HG03135 (cell line): Measurements from ENCODE around the gene ALDH7A1.
"Not testable (repeated sequence)": the region's sequence is repeated elsewhere in the genome, so short reads cannot be mapped to it uniquely, and the experiment has no call there.

Experiments
- ATAC-seq: cut with Tn5 transposase; IDR thresholded peaks from one replicate; pipeline ENCODE4 v1.9.1; 2021; ENCODE audit warnings: mild to moderate bottlenecking, moderate library complexity; ENCODE audit not compliant: unreplicated experiment

ALDH7A1 gene

DNA sequence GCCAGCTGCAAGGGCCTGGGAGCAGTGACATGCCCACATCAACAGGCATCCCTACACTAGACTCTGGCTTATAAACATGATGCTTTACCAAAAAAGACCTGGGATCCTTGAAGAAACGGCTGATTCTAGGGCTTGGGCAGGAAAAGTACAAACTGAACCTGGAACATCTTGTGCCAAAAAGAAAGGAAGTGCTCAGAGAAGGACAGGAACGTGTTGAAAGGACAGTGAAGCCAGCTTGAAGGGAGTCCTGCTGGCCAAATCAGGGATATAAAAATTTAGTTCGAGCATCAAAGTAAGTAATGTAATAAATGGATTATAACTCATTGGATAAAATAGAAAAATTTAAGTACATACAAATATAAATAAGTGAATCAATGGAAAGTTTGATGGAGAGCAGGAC lies 58.1 kb downstream of the ALDH7A1 start:
- ATAC-seq: no peak

- no peak for ATAC-seq
Measured at GRCh38 chr5:126535856-126536545, 59.0 kb downstream of the ALDH7A1 start.

DNA sequence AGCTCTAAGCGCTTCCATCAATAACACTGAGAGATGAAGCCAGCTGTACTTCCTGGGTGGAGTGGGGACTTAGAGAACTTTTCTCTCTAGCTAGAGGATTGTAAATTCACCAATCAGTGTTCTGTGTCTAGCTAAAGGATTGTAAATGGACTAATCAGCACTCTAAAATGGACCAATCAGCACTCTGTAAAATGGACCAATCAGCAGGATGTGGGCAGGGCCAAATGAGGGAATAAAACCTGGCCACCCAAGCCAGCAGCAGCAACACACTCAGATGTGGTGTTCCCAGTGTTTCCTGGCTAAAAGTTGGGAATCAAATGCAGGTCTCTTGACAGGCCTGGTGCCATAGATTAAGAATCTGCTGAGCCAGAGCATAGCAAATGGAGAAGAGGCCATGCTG lies 60.5 kb downstream of the ALDH7A1 start:
- ATAC-seq: no peak

- ATAC-seq: no peak
Measured at GRCh38 chr5:126531543-126532120, 63.4 kb downstream of the ALDH7A1 start.

- no peak for ATAC-seq
Measured at GRCh38 chr5:126527892-126528291, 67.1 kb downstream of the ALDH7A1 start.

DNA sequence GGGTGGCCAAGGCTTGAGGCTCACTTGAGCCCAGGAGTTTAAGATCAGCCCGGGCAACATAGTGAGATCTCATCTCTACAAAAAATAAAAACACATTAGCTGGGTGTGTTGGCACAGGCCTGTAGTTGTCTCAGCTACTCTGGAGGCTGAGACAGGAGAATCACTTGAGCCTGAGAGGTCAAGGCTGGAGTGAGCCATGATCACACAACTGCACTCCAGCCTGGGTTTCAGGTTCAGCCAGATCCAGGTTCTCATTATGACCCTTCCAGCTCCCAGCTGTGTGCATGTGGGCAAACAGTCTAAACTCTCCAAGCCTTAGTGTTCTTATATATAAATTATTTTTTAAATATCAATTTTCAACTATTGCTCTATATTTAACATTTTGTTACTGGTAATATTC lies 67.9 kb downstream of the ALDH7A1 start:
- ATAC-seq: no peak

DNA sequence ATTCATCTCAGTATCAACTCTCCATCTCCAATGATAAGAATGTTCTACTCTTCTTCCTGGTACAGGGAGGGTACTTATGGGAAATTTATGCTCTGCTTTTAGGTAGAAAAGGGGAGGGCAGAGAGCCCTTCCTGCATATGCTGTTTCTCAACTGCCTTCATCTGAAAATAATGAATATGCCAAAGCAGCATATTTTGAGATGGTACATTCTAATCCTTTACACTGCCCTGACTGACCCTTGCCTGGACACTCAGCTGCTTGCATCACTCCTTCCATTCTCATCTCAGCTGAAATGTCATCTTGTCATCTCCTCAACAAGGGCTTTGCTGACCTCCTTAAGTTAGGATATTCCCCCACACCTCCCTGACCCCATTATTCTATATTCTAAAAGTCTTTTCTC lies 68.5 kb downstream of the ALDH7A1 start:
- no peak for ATAC-seq

GRCh38 chr5:126525630-126526245 lies 69.3 kb downstream of the ALDH7A1 start:
- ATAC-seq: no peak

GRCh38 chr5:126523818-126524510 lies 71.1 kb downstream of the ALDH7A1 start:
- no peak for ATAC-seq

DNA sequence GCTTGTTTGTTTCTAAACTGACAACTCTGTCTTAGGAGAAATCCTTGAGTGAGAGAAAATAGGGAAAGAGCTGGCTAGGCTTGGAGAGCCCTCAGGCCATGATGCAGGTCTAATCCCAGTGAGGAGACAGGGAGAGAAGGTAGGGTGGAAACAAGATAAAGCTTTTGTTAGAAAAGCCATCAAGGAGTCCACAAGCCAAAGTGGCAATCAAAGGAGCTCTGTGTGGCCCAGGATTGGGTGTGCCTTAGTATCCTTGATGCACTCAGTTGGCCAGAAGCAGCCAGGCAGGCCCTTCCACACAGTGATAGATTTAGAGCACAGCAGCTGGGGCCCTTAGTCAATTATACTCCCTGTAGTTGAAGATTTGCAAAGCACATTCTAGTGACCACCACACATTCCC lies 73.9 kb downstream of the ALDH7A1 start:
- no peak for ATAC-seq

GRCh38 chr5:126520593-126520953 lies 74.4 kb downstream of the ALDH7A1 start:
- ATAC-seq: no peak

GRCh38 chr5:126519637-126520592 lies 75.1 kb downstream of the ALDH7A1 start:
- no peak for ATAC-seq

DNA sequence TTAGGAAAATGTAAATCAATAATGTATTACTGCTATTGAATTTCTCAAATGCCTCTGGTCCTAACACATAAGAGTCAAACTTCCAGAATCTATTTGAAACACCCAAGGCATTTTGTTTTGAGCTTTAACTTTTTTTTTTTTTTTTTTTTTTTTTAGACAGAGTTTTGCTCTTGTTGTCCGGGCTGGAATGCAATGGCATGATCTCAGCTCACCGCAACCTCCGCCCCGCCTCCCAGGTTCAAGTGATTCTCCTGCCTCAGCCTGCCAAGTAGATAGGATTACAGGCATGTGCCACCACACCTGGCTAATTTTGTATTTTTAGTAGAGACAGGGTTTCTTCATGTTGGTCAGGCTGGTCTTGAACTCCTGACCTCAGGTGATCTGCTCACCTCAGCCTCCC lies 75.8 kb downstream of the ALDH7A1 start:
- not testable (repeated sequence) for ATAC-seq

- ATAC-seq: no peak
Measured at GRCh38 chr5:126516852-126517251, 78.2 kb downstream of the ALDH7A1 start.

DNA sequence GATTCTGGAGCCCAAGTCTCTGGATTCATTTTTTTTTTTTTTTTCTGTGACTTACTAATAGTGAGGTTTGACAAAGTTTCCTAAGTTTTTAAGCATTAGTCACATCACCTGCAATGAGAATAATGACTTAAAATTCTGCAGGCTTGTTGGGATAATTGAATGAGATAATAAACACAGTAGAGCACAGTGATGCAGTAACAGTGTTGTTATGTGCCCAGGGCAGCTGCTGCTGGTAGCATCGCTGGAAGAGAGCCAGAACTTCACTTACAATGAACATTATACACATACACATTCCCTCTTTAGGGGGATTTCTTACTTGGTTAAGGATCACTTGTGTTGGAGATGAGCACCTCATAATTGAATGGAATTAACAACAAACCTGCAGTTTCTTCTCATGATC lies 78.9 kb downstream of the ALDH7A1 start:
- no peak for ATAC-seq

GRCh38 chr5:126515337-126515736 lies 79.7 kb downstream of the ALDH7A1 start:
- no peak for ATAC-seq

DNA sequence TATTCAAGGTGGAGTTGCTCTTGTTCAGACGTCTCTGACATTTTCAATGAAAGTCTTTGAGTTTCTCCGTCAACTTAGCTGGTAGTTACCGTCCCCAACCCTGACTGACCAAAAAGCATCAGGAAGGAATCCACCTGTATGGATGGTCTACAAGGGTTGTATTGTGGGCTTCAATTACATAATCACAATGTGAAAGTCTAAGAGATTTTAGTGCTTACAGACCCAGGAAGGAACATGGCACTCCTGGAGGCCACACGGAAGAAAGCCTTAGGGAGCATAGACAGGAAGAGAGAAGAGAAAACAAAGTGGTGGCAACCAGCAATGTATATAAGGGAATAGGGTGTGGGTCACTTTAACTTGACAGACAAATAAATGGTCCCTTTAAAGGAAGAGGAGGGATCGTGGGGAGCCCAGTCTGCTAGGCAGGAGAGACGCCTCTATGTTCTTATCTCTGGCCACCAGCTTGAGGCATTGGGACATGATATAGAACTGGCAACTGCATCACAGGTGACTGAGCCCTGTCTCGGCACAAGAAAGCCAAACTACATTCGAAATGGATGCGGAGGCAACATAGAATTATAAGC lies 80.4 kb downstream of the ALDH7A1 start:
- no peak for ATAC-seq

DNA sequence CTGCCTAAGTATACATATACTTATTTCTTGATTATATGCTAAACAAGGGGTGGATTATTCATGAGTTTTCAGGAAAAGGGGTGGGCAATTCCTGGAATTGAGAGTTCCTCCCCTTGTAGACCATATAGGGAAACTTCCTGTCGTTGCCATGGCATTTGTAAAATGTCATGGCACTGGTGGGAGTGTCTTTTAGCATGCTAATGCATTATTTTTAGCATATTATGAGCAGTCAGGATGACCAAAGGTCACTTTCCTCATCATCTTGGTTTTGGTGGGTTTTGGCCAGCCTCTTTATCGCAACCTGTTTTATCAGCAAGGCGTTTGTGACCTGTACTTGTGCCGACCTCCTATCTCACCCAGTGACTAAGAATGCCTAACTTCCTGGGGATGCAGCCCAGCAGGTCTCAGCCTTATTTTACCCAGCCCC lies 80.9 kb downstream of the ALDH7A1 start:
- ATAC-seq: no peak

GRCh38 chr5:126513703-126514102 lies 81.3 kb downstream of the ALDH7A1 start:
- ATAC-seq: no peak

DNA sequence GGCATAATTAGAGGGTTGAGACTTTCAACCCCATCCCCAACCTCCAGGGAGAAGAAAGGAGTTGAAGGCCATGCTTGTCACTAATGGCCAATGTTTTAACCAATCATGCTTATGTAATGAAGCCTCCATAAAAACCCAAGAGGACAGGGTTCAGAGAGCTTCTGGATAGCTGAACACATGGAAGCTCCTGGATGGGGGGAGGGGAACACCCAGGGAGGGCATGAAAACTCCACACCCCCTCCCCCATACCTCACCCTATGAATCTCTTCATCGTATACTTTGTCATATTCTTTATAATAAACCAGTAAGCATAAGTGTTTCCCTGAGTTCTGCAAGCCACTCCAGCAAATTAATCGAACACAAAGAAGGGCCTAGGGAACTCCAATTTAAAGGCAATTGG lies 81.7 kb downstream of the ALDH7A1 start:
- no peak for ATAC-seq
